OCI-LY7 (cell line): ENCODE measurements around the gene LEMD2. TPM values are rescaled to one million over a fixed set of nuclear protein-coding genes. Genes with fewer than 3 reads are reported as not detected.

Experiments
- BruUV-seq: library from RNA; stranded (reverse); fragments of 400-500 nt; replicated peaks from 2 replicates; lab custom pipeline; 2021; lab: Mats Ljungman, UMichigan
- CTCF ChIA-PET: fragments of 300-600 bp; sonication (Branson Sonifier 250); formaldehyde crosslinking; loops from one replicate; lab custom pipeline; 2022; ENCODE audit warnings: antibody characterized with exemption; ENCODE audit not compliant: unreplicated experiment; lab: Charles Lee
- POLR2A ChIA-PET: fragments of 300-600 bp; sonication (Branson Sonifier 250); formaldehyde crosslinking; loops from one replicate; lab custom pipeline; 2022; ENCODE audit warnings: antibody characterized with exemption; lab: Charles Lee
- DNase-seq: peaks from one replicate; pipeline ENCODE4 v3.0.0-alpha.2; 2015; ENCODE audit warnings: low spot score
- H2AFZ ChIP-seq: fragments of 200-600 bp; sonication (generic), shearing (Covaris generic); 2 replicates; pipeline ENCODE4 v1.6.1; 2014; ENCODE audit warnings: mild to moderate bottlenecking, antibody characterized with exemption, low read length, moderate library complexity
- H3K27ac ChIP-seq: fragments of 200-600 bp; sonication (generic); 2 replicates; pipeline ENCODE4 v1.5.1; 2014; ENCODE audit warnings: mixed run types, low read depth, mild to moderate bottlenecking, moderate library complexity, low read length, inconsistent platforms; ENCODE audit not compliant: poor library complexity, severe bottlenecking
- H3K36me3 ChIP-seq: fragments of 200-600 bp; sonication (generic); 2 replicates; pipeline ENCODE4 v1.6.1; 2014; ENCODE audit warnings: mild to moderate bottlenecking, antibody characterized with exemption, low read length, moderate library complexity, mixed read lengths; ENCODE audit not compliant: insufficient read depth
- H3K4me1 ChIP-seq: fragments of 200-600 bp; sonication (generic); 2 replicates; pipeline ENCODE4 v1.5.1; 2014; ENCODE audit warnings: mild to moderate bottlenecking, low read length; ENCODE audit not compliant: insufficient read depth, poor library complexity, severe bottlenecking
- H3K4me2 ChIP-seq: fragments of 200-600 bp; sonication (generic); 2 replicates; pipeline ENCODE4 v1.6.1; 2014; ENCODE audit warnings: mild to moderate bottlenecking, low read length
- H3K4me3 ChIP-seq: fragments of 200-600 bp; sonication (generic); 2 replicates; pipeline ENCODE4 v1.5.1; 2014; ENCODE audit warnings: mild to moderate bottlenecking, low read depth, low read length; ENCODE audit not compliant: poor library complexity, severe bottlenecking
- H3K79me2 ChIP-seq: fragments of 200-600 bp; sonication (generic); 2 replicates; pipeline ENCODE4 v1.6.1; 2016; ENCODE audit warnings: low read depth, mild to moderate bottlenecking, low read length, moderate library complexity, mixed read lengths; ENCODE audit not compliant: insufficient read depth
- H3K9me2 ChIP-seq: fragments of 200-600 bp; sonication (generic); 2 replicates; pipeline ENCODE4 v1.6.1; 2016; ENCODE audit warnings: mild to moderate bottlenecking, low read length, mixed read lengths; ENCODE audit not compliant: insufficient read depth
- H3K9me3 ChIP-seq: fragments of 200-600 bp; sonication (generic); 2 replicates; pipeline ENCODE4 v1.6.1; 2014; ENCODE audit warnings: mild to moderate bottlenecking, mixed run types, low read length, mixed read lengths
- H4K20me1 ChIP-seq: fragments of 200-600 bp; sonication (generic); 2 replicates; pipeline ENCODE4 v1.6.1; 2014; ENCODE audit warnings: mild to moderate bottlenecking, antibody characterized with exemption, low read length, moderate library complexity, mixed read lengths; ENCODE audit not compliant: insufficient read depth
- CTCF ChIP-seq: fragments of 200-600 bp; sonication (generic); conservative IDR thresholded peaks from 2 replicates; pipeline ENCODE4 v1.5.1; 2014; ENCODE audit warnings: mild to moderate bottlenecking, antibody characterized with exemption, low read length, moderate library complexity, mixed read lengths
- EZH2phosphoT487 ChIP-seq: fragments of 200-600 bp; sonication (generic); IDR thresholded peaks from 2 replicates; pipeline ENCODE4 v1.6.1; 2018; ENCODE audit warnings: low read depth, borderline replicate concordance, mild to moderate bottlenecking, mixed run types, antibody characterized with exemption, low read length, moderate library complexity, mixed read lengths
- intact Hi-C: fragments of 100-400 bp; cut with micrococcal nuclease; formaldehyde crosslinking; loops from one replicate; pipeline ENCODE4 v1.10.0; 2022; ENCODE audit not compliant: unreplicated experiment
- total RNA-seq, 2 experiments: library from RNA; depleted of rRNA in 1 of 2; stranded (reverse); fragments of >200 nt in 1 of 2; shearing (Covaris generic) in 1 of 2; gene quantifications; 2 replicates each; pipeline ENCODE4 v1.2.3, GENCODE V29; 2014 to 2022

The LEMD2 gene
- total RNA-seq, 2 experiments from 2014 or later: 59.2 to 66.9 TPM

GRCh38 chr6:33729059-33729458 lies 59.9 kb downstream of the LEMD2 start:
- no peak for TF ChIP-seq EZH2phosphoT487
- no peak for TF ChIP-seq CTCF

GRCh38 chr6:33728438-33728837 lies 60.5 kb downstream of the LEMD2 start:
- no peak overlapping the region for H3K4me3 ChIP-seq
- intact Hi-C loops: no loop called here
- H3K27ac ChIP-seq: no peak overlapping the region
- H2AFZ ChIP-seq: no peak overlapping the region
- CTCF ChIA-PET: interaction anchor here (0.6 kb wide), 1 partner anchor 1597 kb away, joined by 3 read pairs; no protein-coding TSS in a partner anchor
- DNase-seq: no peak
- no peaks in the 10 kb centered on the region for H3K79me2 ChIP-seq
- no peaks in the 10 kb centered on the region for H3K4me1 ChIP-seq
- H3K9me3 ChIP-seq: no peaks in the 10 kb centered on the region
- H4K20me1 ChIP-seq: no peaks in the 10 kb centered on the region
- no peaks in the 10 kb centered on the region for H3K9me2 ChIP-seq
- H3K4me2 ChIP-seq: no peak overlapping the region
- TF ChIP-seq CTCF: no peak
- no peak for TF ChIP-seq EZH2phosphoT487
- no TSS peak for BruUV-seq
- H3K36me3 ChIP-seq: no peaks in the 10 kb centered on the region
- POLR2A ChIA-PET: no interaction called here

More at GRCh38 chr6:33729059-33729458, 59.9 kb downstream of the LEMD2 start:
- no peaks in the 10 kb centered on the region for H3K36me3 ChIP-seq
- H3K27ac ChIP-seq: no peak overlapping the region
- no peaks in the 10 kb centered on the region for H4K20me1 ChIP-seq
- DNase-seq: no peak
- no peaks in the 10 kb centered on the region for H3K9me2 ChIP-seq
- H3K4me3 ChIP-seq: no peak overlapping the region
- no peak overlapping the region for H2AFZ ChIP-seq
- H3K4me1 ChIP-seq: no peaks in the 10 kb centered on the region
- H3K9me3 ChIP-seq: no peaks in the 10 kb centered on the region
- no TSS peak for BruUV-seq
- POLR2A ChIA-PET: no interaction called here
- H3K4me2 ChIP-seq: no peak overlapping the region
- no peaks in the 10 kb centered on the region for H3K79me2 ChIP-seq
- CTCF ChIA-PET: interaction anchor here (0.6 kb wide), 1 partner anchor 1596 kb away, joined by 3 read pairs; no protein-coding TSS in a partner anchor
- intact Hi-C loops: no loop called here

- Histone ChIP-seq H3K4me2 (no peak overlapping the region), H2AFZ (no peak overlapping the region), H3K4me3 (no peak overlapping the region), H3K9me2 (no peaks in the 10 kb centered on the region), H3K79me2 (no peaks in the 10 kb centered on the region), H3K9me3 (no peaks in the 10 kb centered on the region), H3K4me1 (no peaks in the 10 kb centered on the region), H3K36me3 (no peaks in the 10 kb centered on the region), H4K20me1 (no peaks in the 10 kb centered on the region), H3K27ac (no peak overlapping the region)
- POLR2A ChIA-PET: no interaction called here
- intact Hi-C loops: no loop called here
- BruUV-seq: no TSS peak
- DNase-seq: no peak
- TF ChIP-seq EZH2phosphoT487 (no peak), CTCF (no peak)
- CTCF ChIA-PET: no interaction called here
Observed at GRCh38 chr6:33727932-33728331, 61.0 kb downstream of the LEMD2 start.
